Common myeloid progenitor, CD34-positive (primary cell): ENCODE results near the gene STT3B.

Source experiments
- CTCF ChIA-PET: fragments of 350-600 bp; sonication (Branson Sonifier 250); formaldehyde crosslinking; loops from one replicate; lab custom pipeline; 2021; ENCODE audit warnings: antibody characterized with exemption; lab: Charles Lee
- POLR2A ChIA-PET: fragments of 350-600 bp; sonication (Branson Sonifier 250); formaldehyde crosslinking; loops from one replicate; lab custom pipeline; 2021; ENCODE audit warnings: antibody characterized with exemption; lab: Charles Lee
- DNase-seq, 3 donors: peaks; one replicate each; pipeline versions ENCODE4 v3.0.0 to v3.0.0-alpha.2; 2013
- H3K27ac ChIP-seq, 2 experiments: 1 replicate in 1 of 2; 2 replicates in 1 of 2; pipeline ENCODE4 v1.7.0; 2013; ENCODE audit warnings: inconsistent platforms in 2 of 2, low read length in 2 of 2, mild to moderate bottlenecking in 2 of 2, low read depth in 1 of 2, moderate library complexity in 1 of 2; ENCODE audit not compliant: severe bottlenecking in 2 of 2, insufficient read depth in 1 of 2, poor library complexity in 1 of 2
- H3K27me3 ChIP-seq, 5 experiments: replicated peaks in 2 of 5; 1 replicate in 3 of 5; 2 replicates in 2 of 5; pipeline versions ENCODE4 v1.6.1 to v1.7.0; 2013; ENCODE audit warnings: low read length in 4 of 5, mild to moderate bottlenecking in 2 of 5, moderate library complexity in 2 of 5, inconsistent platforms in 1 of 5; ENCODE audit not compliant: insufficient read depth in 5 of 5, control insufficient read depth in 4 of 5
- H3K36me3 ChIP-seq, 4 experiments: 1 replicate in 2 of 4; 2 replicates in 2 of 4; pipeline versions ENCODE4 v1.6.1 to v1.7.0; 2013; ENCODE audit warnings: low read length in 3 of 4, control low read depth in 1 of 4, mild to moderate bottlenecking in 1 of 4; ENCODE audit not compliant: control insufficient read depth in 4 of 4, insufficient read depth in 4 of 4
- H3K4me1 ChIP-seq, 4 experiments: 1 replicate in 3 of 4; 2 replicates in 1 of 4; pipeline versions ENCODE4 v1.6.1 to v1.7.1; 2013; ENCODE audit warnings: low read length in 3 of 4, mild to moderate bottlenecking in 3 of 4, control low read depth in 1 of 4, inconsistent platforms in 1 of 4, moderate library complexity in 1 of 4; ENCODE audit not compliant: control insufficient read depth in 4 of 4, insufficient read depth in 4 of 4; ENCODE audit errors: control extremely low read depth in 1 of 4
- H3K4me3 ChIP-seq, 7 experiments: 1 replicate in 4 of 7; 2 replicates in 3 of 7; pipeline versions ENCODE4 v1.5.1 to v1.7.0; 2013; ENCODE audit warnings: mild to moderate bottlenecking in 7 of 7, low read length in 6 of 7, moderate library complexity in 6 of 7, inconsistent platforms in 2 of 7, low read depth in 2 of 7, control low read depth in 1 of 7; ENCODE audit not compliant: insufficient read depth in 4 of 7, control insufficient read depth in 1 of 7; ENCODE audit errors: extremely low read depth in 1 of 7
- H3K9me3 ChIP-seq, 5 experiments: 1 replicate in 4 of 5; 2 replicates in 1 of 5; pipeline versions ENCODE4 v1.6.1 to v1.7.1; 2013; ENCODE audit warnings: low read length in 4 of 5, mild to moderate bottlenecking in 2 of 5, inconsistent platforms in 1 of 5, low read depth in 1 of 5, moderate library complexity in 1 of 5; ENCODE audit not compliant: control insufficient read depth in 4 of 5, insufficient read depth in 2 of 5; ENCODE audit errors: control extremely low read depth in 1 of 5
- WGBS: methylation state at CpG from one replicate; pipeline ENCODE4 v1.1.5; 2013; ENCODE audit not compliant: insufficient coverage; 5-methylcytosine and 5-hydroxymethylcytosine counted together

STT3B gene

GRCh38 chr3:31664031-31664430 is 131.3 kb downstream of the STT3B start:
- H3K4me3 ChIP-seq: no peak overlapping the region
- H3K9me3 ChIP-seq: no peaks in the 10 kb centered on the region
- H3K36me3 ChIP-seq: no peaks in the 10 kb centered on the region
- no peak for DNase-seq
- H3K27me3 ChIP-seq: no peaks in the 10 kb centered on the region
- no peak overlapping the region for H3K27ac ChIP-seq
- peaks cover 0 to 7% (median 3%) of the 10 kb centered on the region in 4 experiments for H3K4me1 ChIP-seq
- CTCF ChIA-PET: interaction anchor here (1.0 kb wide), 1 partner anchor 23 kb away, joined by 3 read pairs; no protein-coding TSS in a partner anchor
- POLR2A ChIA-PET: interaction anchor here (0.5 kb wide), 1 partner anchor 133 kb away, joined by 3 read pairs; no protein-coding TSS in a partner anchor
- 94% methylated on average over 17 of the region's 17 CpGs for WGBS

DNA sequence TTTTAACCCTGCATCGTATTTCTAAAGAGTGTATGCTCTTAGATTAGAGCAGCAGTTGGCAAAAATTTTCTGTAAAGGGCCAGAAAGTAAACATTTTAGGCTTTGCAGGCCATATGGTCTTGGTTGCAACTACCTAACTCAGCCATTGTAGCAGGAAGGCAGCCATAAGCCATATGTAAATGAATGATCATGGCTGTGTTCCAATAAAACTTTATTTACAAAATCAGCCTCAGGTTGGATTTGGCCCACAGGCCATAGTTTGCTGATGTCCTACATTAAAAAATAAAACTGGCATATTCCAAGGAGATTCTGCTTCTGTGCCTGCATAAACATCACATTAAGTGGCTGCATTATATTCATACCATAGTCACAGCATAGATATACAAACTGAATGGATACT is 134.9 kb downstream of the STT3B start:
- Histone ChIP-seq H3K36me3 (no peaks in the 10 kb centered on the region), H3K27me3 (no peaks in the 10 kb centered on the region), H3K4me3 (no peak overlapping the region), H3K27ac (no peak overlapping the region), H3K9me3 (no peaks in the 10 kb centered on the region), H3K4me1 (peaks cover 0 to 2% (median 0%) of the 10 kb centered on the region in 4 experiments)
- no peak for DNase-seq
- CTCF ChIA-PET: interaction anchor here (1.2 to 2.1 kb wide), 2 partner anchors 26 to 28 kb away, joined by 4 to 6 read pairs; no protein-coding TSS in a partner anchor
- no CpG with 5 or more reads among the region's 1 CpG for WGBS
- POLR2A ChIA-PET: no interaction called here

GRCh38 chr3:31668242-31668641 is 135.5 kb downstream of the STT3B start:
- POLR2A ChIA-PET: no interaction called here

DNA sequence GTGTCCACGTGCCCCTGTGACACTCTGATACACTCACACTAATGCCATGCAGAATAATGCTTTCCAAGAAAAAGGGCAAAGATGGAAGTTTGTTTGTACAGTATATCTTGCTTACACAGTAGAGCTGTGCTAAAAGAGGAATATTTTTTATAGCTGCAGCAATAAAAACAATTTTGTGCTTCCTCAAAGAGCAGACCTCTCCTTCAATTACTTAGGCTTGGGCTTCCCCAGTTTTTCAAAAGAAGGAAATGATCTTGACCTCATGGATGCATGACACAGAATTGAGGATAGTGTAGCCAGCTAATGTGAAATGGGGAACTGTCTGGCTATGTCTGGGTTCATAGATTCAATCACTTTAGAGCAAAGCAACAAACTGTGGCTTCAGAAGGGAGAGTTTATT is 137.4 kb downstream of the STT3B start:
- Histone ChIP-seq H3K9me3 (no peaks in the 10 kb centered on the region), H3K4me1 (peaks cover 0 to 2% (median 0%) of the 10 kb centered on the region in 4 experiments), H3K4me3 (no peak overlapping the region), H3K36me3 (no peaks in the 10 kb centered on the region), H3K27me3 (no peaks in the 10 kb centered on the region), H3K27ac (no peak overlapping the region)
- ChIA-PET POLR2A (no interaction called here), CTCF (interaction anchor here (1.2 to 1.7 kb wide), 3 partner anchors 25 to 46 kb away, joined by 3 to 5 read pairs (median 3); no protein-coding TSS in a partner anchor)
- DNase-seq: peak in 2 of 3 donors; percentile 46 to 57
- WGBS: no CpG with 5 or more reads among the region's 1 CpG

More at GRCh38 chr3:31668242-31668641, 135.5 kb downstream of the STT3B start:
- WGBS: 92% methylated on average over 4 of the region's 4 CpGs
- Histone ChIP-seq H3K27me3 (no peaks in the 10 kb centered on the region), H3K4me3 (no peak overlapping the region), H3K36me3 (no peaks in the 10 kb centered on the region), H3K27ac (no peak overlapping the region), H3K9me3 (no peaks in the 10 kb centered on the region), H3K4me1 (peaks cover 0 to 2% (median 0%) of the 10 kb centered on the region in 4 experiments)
- CTCF ChIA-PET: interaction anchor here (2.1 kb wide), 1 partner anchor 25 kb away, joined by 4 read pairs; no protein-coding TSS in a partner anchor
- no peak for DNase-seq

DNA sequence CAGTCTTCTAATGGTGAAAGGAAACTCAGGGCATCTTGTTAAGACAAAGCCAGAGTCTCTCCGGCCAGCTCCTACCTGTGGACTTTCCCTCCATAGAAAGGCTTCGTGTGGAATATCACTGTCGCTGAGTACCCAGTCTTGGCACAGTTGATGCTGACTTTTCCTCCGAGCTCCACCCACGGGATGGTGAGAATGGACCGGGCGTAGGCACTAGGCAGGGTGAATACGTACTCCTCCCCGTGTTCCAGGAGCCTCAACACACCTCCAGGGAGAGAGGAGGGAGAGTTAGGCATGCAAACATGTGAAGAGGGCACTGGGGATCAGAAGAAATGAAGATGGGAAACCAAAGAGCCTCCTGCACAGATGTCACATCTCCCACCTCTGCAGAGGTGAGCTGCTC is 138.0 kb downstream of the STT3B start:
- no peak for DNase-seq
- 98% methylated on average over 4 of the region's 9 CpGs for WGBS
- Histone ChIP-seq H3K4me3 (no peak overlapping the region), H3K27ac (no peak overlapping the region), H3K27me3 (no peaks in the 10 kb centered on the region), H3K4me1 (peaks cover 0 to 2% (median 0%) of the 10 kb centered on the region in 4 experiments), H3K36me3 (no peaks in the 10 kb centered on the region), H3K9me3 (no peaks in the 10 kb centered on the region)
- ChIA-PET CTCF (interaction anchor here (1.2 to 1.7 kb wide), 3 partner anchors 17 to 34 kb away, joined by 3 to 5 read pairs (median 4); no protein-coding TSS in a partner anchor), POLR2A (no interaction called here)

DNA sequence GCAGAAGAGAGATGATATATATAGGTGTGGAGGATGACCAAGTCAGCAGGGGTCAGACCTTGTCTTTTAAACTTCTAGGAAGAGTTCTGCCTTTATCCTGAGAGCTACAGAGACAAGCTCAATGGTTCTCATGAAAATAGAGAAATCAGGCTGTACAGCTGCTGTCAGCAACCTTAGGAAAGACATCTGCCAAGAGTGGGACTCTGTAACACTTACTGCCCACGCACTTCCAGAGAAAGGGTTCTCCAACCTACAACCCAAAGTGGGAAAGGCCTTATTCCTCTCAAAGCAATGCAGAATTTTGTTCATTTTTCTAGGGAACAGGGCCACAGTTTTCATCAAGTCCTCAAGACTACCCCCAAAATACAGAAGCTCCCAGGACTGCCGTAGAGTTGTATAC is 138.7 kb downstream of the STT3B start:
- WGBS: 100% methylated on average over 1 of the region's 2 CpGs
- Histone ChIP-seq H3K36me3 (no peaks in the 10 kb centered on the region), H3K27ac (no peak overlapping the region), H3K4me1 (peaks cover 0 to 2% (median 0%) of the 10 kb centered on the region in 4 experiments), H3K27me3 (no peaks in the 10 kb centered on the region), H3K4me3 (no peak overlapping the region), H3K9me3 (no peaks in the 10 kb centered on the region)
- ChIA-PET CTCF (interaction anchor here (1.2 kb wide), 1 partner anchor 18 kb away, joined by 4 read pairs; no protein-coding TSS in a partner anchor), POLR2A (no interaction called here)
- DNase-seq: no peak

DNA sequence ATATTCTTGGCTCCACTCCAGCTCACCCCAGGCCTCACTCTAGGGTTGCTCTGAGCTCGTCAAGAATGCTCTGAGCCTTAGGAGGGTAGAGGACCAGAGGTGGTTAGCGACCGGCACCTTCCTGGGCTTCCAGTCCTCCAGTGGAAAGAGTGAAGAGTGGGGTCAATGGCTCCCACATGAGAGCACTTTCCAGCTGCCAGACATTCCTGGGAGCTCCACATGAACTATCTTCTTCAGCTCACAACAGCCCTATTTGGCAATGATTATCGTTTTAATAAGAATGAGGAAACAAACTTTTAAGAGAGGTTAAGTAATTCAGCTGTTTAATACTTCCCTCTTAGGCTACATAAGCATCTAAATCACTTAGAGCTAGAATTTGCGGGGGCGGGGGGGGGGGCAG is 139.3 kb downstream of the STT3B start:
- 86% methylated on average over 3 of the region's 6 CpGs for WGBS
- no peak overlapping the region for H3K27ac ChIP-seq
- H3K27me3 ChIP-seq: no peaks in the 10 kb centered on the region
- ChIA-PET POLR2A (no interaction called here), CTCF (interaction anchor here (0.7 to 1.2 kb wide), 2 partner anchors 19 to 21 kb away, joined by 3 to 4 read pairs; no protein-coding TSS in a partner anchor)
- no peak for DNase-seq
- H3K36me3 ChIP-seq: no peaks in the 10 kb centered on the region
- peaks cover 0 to 2% (median 0%) of the 10 kb centered on the region in 4 experiments for H3K4me1 ChIP-seq
- H3K4me3 ChIP-seq: no peak overlapping the region
- H3K9me3 ChIP-seq: no peaks in the 10 kb centered on the region
